Islet of Langerhans (tissue), 1 donor: ENCODE results near the gene SLC5A10.
"Not testable (repeated sequence)": the region's sequence is repeated elsewhere in the genome, so short reads cannot be mapped to it uniquely, and the experiment has no call there.

Source experiments
- FAIRE-seq: peaks from one replicate; lab custom pipeline; 2011; peaks lifted over from hg19 to GRCh38; lab: Jason Lieb, UNC

Gene SLC5A10

DNA sequence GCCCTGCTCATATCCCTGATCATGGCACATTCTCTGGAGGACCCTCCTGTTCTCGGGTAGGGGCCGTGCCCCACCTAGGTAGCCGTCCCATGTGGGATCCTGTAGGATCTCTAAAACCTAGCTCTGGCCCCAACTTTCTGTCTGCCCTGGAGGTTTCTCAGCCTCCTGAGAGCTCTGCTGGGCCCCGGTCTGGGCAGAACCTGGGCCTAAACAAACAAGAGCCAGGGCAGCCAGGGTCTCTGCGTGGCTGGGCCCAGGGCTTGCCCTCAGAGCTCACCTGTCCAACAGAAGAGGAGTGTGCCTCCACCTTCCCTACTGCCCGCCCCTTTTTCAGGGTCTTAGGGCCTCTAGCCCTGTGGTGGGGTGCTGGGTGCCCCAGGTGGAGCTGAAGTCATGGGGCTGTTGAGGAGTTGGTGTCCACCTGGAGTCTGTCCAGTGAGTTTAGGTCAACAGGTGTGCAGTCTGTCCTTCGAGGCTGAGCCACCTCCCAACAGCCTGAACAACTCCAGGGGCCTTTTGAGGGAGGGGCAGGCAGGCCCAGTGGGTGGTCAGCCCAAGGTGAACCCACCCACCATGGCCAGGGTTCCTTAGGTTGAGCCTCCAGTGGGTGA lies 69.2 kb downstream of the SLC5A10 start:
- not testable (repeated sequence) for FAIRE-seq

DNA sequence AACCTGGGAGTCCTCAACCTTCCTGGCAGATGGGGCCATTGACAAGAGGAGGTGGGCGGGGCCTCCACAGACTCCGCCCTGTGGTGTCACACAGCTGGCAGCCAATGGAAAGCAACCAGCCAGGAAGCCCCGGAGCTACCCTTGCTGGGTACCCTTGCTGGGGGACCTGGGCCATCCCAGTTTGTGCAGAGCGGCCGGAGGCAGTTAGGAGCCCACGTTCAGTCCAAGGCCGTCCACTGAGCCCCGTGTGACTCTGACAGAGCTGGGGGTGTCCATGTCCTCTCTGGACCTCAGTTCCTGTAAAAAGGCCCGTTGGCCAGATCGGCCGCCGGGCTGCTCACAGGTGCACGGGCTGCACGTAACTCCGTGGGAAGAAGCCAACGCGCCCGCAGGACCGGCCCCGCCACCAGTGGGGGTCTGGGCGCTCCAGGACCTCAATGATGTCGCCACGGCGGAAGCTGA lies 69.7 kb downstream of the SLC5A10 start:
- no peak for FAIRE-seq

DNA sequence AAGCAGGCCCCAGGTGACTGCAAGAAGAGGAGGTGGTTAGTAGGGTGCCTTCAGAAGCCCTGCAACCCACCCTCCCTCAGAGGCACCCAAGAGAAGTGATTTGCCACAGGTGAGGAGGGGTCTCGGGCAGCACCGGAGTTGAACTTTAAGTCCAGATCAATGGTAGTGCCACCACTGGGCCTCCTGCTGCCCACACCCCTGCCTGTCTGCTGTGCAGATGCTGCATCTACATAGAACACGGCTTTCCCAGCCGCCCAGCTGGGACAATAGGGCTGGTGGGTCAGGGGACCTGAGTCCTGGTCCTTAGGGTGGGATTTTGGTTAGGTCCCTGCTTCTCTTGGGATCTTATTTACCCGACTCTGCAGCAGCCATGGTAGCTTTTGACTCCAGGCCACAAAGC lies 70.2 kb downstream of the SLC5A10 start:
- FAIRE-seq: no peak

DNA sequence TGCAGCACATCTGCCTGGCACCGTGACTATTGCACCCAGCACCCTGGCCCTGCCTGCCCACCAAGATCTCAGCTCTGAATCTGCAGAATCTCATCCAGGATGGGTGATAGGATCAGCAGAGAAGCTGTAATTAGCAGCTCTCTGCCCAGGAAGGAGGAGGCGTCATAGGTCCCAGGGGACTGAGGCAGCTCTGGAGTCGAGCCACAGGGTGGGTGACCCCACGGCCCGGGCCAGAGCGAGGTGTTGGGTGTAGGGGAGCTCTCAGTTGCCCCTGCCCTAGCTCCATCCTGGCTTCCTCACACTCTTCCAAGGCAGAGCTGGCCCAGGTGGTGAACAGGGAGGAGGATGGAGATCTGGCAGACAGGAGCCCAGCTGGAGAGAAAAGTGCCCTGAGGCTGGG lies 70.8 kb downstream of the SLC5A10 start:
- no peak for FAIRE-seq

DNA sequence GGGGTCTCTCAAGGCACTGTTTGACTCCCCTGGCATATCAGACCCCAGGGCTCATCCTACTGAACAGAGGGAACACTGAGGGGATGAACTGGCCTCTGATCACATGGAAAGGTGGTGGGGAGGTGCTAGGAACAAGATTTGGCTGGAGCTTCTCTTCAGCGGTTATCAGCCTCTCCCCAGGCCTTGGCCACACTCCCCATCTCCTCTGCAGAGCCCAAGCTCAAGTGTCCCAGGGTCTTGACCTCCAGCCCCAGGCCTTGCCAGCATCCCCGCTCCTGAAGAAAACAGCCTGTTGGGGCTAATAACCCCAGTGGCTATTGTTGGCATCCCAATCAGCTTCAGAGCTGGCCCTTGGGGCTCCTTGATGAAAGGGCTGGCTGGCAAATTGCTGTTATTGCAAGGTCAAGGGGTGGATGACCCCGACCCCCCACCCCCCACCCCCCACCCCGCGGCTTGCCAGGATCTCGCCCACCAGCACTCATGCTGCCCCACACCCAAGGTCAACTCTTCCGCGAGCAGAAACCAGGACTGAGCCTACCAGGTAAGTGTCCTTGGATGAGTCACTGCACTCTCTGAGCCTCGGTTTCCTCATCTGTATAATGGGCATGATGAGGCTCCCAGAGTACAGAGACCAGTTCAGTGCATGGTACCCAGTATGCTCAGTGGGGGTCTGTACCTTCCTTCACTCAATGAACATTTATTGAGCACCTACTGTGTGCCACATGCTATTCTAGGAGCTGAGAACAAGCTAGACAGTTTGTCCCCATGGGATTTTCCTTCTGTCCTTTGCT lies 71.4 kb downstream of the SLC5A10 start:
- FAIRE-seq: no peak

DNA sequence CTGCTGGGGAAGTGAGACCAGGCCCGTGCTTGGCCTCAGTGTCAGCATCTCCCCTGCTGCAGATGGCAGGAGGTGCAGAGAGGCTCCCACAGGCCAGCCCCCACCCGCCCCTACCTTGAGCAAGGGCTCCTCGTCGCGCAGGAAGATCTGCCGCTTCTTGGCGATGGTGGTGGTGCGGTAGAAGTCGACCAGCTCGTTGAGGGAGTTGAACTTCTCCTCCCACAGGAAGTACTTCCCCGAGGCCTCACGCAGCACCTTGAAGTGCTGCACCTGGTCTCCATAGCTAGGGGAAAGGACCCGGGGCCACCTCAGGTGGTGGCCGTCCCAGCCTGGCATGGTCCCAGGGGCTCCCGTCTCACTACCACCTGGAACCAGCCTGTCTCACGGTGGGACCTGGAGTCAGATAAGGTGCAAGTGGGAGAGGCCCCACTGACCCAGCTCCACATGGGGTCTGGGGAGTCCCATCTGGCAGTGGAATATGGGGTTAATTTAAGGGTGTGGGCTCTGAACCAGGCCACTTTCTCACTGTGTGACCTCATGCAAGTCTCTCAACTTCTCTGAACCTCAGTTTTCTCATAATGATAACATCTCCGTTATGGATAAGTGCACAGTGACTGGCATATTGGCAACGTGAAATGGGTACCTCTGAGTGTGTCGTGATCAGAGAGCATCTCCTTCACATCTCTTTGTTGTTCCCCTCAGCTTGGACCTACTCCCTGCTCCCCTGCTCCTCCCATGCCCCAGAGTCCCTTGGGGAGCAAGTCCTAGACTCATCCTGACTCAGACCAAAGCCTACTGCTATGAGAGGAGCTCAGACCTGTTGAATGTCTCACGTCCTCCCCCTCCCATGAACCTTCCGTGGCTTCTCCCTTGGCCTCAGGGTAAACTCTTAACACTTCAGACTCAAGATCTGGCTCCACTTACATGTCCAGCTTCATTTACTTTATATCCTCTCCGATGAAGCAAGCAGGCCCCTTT lies 72.4 kb downstream of the SLC5A10 start:
- FAIRE-seq: no peak

DNA sequence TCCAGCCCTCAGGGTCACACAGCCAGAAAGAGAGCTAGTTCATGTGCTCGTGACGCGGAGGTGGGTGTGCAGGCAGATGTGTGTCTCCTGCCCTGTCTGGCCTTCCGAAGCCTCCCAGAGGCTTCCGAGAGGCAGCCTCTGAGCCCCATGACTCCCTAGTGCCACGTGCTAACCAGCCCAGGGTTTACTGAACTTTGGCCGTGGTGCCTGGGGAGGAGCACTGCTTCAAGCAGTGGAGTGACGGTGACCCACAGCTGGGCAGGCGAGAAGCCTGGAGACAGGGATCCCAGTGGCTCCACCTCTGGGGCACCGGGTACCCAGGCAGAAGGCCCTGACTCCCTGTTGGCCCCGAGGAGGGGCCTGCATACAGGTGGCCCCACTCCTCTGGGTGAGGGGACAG lies 76.7 kb downstream of the SLC5A10 start:
- FAIRE-seq: not testable (repeated sequence)

DNA sequence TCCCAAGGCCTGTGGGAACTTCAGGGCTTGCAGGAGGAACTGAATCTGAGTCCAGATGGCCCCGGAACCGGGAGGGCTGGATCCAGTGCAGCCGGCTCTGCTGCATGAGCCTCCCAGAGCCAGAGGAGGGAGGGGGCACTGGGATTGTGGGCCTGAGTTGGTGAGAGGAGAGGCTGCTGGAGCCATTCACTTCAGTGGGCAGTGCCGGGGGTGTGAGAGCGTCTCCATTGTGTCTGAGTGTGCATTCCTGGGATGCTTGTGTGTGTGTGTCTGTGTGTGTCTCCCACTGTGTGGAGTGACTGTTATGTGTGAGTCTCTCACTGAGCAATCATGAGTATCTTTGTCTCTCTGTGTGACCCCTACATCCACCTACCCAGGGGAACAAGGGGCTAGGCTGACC lies 77.8 kb downstream of the SLC5A10 start:
- not testable (repeated sequence) for FAIRE-seq

DNA sequence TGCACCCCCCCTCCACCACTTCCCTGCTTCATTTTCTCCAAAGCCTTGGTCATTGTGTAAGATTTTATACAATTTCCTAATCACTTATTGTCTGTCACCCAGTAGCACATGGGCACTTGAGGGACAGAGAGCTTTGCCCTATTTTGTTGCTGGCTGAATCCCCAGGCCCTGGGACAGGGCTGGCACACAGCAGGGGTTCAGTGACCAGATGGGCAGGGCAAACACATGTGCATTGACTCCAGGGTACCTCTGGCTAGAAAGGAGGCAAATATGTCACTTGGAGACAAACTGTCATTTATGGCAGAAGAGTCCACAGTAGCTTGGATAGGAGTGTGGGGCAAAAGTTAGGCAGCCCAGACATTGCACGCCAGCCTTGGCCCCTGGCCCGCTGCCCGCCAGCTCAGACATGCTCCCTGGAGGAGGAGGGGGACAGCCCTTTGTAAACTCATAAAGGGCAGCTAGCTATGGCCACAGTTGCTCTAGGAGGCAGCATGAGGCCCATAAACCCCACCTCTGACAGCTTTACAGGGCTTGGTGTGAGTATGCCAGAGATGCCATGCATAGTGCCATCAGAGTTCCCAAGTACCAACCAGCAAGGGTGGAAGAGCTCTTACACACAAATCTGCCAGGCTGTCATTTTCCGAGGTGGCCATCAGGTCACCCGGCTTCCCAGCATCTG lies 78.9 kb downstream of the SLC5A10 start:
- not testable (repeated sequence) for FAIRE-seq

DNA sequence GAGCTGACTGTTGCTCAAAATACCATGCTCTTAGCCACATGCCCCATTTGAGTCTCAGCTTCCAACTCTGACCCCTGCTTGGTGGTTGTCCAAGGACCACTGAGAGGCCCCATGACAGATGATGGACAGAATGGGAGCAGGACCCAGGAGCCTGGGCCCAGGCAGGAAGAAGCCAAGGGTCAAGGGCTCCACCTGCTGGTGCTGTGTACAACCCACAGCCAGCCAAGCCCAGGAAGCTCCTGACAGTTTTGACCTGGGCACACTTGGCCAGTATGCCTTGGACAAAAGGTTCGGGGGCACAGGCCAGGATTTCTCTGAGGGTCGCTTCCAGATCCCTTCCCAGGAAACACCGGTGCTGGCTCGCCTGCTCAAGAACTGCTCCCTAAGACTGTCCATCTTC lies 79.8 kb downstream of the SLC5A10 start:
- not testable (repeated sequence) for FAIRE-seq

DNA sequence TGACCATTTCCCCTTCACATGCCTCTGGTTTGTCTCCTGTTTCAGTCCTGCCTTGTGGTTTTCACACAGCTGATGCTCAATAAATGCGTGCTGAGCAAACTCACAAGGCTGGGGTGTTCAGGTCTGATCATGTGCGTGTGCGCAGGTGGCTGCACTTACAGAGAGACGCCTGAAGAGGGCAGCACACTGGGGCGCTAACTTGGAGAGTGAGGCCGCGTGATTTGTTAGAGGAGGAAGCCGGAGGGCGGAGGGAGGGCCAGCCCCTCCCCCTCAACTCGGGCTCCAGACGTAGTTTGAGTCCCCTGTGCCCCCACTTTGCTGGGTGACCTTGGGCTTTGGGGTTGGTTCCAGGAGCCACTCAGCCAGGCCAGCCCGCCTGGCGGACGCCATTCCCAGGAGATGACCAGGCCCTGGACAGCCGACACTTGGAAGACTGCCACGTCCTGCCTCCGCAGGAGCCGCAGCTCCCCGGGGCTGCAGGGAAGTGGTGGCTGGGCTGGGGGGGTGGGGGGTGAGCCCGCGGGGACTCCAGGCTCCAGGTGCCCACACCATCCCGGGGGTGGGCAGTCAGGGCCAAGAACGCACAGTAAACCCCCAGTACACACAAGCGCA lies 80.5 kb downstream of the SLC5A10 start:
- peak; percentile 45 for FAIRE-seq

DNA sequence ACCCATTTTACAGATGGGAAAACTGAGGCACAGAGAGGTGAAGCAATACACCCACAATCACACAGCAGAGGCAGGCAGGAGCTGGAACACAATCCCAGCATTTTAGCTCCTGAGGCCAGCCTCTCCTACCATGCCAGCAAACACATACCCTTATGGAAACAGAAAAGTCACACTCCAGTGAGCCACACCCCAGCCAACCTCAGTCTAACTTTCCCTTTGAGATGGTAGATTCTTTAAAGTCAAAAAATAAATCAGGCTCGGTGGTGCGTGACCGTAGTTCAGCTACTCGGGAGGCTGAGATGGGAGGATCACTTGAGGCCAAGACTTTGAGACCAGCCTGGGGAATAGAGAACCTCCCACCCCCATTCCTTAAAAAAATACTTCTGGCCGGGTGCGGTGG lies 84.2 kb downstream of the SLC5A10 start:
- FAIRE-seq: not testable (repeated sequence)

DNA sequence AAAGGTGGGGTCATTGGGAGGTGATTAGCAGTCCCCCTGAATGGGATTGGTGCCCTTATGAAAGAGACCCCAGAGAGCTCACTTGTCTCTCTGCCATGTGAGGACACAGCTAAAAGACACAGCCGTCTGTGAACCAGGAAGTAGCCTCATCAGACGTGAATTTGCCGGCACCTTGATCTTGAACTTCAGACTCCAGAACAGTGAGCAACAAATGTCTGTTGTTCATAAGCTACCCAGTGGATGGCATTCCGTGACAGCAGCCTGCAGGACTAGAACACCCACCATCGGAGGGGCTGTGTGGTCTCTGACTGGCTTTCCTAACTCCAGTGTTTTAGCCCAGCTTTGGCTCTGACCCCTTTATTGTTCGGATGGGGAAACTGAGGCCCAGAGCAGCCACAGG lies 85.6 kb downstream of the SLC5A10 start:
- FAIRE-seq: not testable (repeated sequence)

DNA sequence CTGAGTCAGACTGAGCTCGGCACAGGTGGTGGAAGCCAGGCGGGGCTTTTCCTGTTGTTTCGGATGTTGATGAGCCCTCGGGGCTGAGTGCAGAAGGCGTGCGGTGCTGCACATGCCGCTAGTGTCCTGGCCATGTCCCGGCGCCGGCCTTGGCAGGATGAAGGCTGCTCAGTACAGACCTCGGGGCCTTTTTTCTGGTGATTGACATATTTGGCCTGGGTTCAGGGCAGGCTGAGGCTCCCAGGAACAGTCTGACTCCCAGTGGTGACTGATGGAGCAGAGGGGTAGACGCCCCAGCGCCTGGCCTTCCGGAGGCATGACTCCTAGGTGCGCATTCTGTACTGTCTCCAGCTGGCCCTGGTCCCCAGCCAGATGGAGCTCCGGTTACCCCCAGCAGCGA lies 86.0 kb downstream of the SLC5A10 start:
- not testable (repeated sequence) for FAIRE-seq

DNA sequence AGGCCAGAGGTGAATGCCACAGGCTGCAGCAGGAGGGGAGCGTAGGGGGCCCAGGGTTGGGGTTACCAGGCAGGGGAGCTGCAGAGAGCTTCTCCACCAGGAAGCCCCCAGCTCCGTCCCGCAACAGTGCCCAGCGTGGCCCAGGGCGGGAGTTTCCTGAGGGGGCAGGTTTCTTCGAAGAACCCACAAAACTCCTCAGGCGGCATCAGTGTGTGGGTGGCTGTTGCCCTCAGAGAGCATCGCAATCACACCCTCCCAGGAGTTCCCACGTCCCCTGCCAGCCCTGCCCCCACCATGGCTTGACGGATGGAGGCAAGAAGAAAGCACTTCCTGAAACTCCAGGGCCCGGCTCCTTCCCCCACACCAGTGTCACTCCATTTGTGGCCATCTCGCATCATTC lies 86.8 kb downstream of the SLC5A10 start:
- not testable (repeated sequence) for FAIRE-seq

DNA sequence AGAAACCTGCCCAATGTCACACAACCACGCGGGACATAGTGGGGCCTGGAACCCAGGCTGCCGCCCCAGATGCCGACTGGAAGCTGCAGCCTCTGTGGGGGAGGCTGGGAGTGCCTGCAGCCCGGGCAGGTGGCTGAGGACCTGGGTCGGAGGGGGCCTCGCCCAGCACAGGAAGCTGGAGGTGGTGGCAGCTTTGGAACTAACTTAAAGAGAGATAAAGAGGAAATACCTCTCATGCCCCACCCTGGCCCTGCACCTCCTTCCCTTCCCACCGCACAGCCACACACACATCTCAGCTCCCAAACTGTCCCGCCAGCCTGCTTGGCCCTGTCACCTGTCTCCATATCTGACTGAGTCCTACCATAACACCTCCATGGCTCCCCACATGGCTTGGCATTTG lies 88.4 kb downstream of the SLC5A10 start:
- FAIRE-seq: not testable (repeated sequence)

DNA sequence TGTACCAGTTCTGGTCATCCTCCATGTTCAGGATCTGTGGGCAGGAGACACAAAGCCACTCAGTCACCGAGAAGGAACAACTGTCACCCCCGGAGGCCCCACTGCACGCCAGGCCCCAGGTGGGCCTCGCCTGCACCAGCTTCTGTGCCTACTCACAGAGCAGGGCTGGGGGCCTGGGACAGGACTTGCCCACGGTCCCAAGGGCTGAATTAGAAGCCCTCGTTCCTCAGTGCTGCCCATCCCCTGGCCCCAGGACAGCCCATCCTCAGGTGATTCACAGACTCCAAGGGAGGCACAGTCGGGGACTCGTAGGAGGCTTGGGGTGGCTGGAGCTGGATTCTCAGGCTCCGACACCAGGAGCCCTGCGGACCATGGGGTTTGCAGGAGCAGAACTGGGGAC lies 89.9 kb downstream of the SLC5A10 start:
- FAIRE-seq: not testable (repeated sequence)

DNA sequence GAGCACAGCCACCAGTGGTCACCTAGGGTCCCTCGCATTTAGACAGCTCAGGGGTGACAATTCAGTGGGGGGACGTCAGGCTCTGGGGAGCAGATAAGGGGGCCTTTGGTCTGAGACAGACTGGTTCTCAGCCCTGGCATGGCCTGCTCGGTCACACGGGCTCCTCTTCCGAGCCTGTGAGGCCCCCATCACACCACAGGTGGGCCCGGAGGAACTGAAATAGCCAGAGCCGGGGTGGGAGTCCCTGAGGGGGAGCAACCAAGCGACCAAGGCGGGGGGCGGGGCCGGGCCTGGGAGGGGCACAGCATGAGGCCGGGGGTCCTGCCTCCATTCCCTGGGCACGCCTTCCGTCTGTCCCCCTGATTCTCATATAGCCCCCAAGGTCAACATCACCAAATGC lies 90.4 kb downstream of the SLC5A10 start:
- FAIRE-seq: not testable (repeated sequence)

DNA sequence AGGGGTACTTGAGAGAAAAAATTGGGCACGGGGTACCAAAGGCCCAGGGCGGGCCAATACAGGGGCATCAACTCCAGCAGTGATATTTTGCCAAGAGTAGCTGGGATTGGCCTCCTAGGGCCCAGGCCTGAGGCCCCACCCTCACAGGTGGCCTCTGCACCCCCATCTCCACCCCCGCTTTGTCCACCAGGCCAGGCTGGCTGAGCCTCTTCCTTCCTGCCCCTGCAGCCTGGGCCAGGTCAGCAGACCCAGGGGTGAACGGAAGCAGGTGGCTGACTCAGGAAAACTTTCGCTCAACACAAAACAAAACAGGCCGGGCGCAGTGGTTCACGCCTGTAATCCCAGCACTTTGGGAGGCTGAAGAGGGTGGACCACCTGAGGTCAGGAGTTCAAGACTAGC lies 91.1 kb downstream of the SLC5A10 start:
- FAIRE-seq: not testable (repeated sequence)

DNA sequence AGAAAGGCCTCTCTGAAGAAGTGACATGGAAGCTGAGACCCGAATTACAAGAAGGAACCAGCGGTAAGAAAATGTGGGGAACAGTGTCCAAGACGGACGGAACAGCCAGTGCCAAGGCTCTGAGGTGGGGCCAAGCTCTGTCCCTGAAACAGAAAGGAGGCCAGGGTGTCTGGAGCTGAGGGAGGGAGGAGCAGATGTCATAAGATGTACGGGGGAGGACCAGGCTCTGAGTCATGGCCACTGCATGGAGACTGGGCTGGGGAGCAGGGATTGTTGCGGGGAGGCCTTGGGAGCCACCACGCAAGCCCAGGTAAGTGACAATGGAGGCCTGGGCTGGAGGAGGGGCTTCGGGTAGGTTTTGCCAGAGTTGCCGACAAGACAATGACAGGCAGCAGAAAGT lies 92.7 kb downstream of the SLC5A10 start:
- FAIRE-seq: not testable (repeated sequence)

DNA sequence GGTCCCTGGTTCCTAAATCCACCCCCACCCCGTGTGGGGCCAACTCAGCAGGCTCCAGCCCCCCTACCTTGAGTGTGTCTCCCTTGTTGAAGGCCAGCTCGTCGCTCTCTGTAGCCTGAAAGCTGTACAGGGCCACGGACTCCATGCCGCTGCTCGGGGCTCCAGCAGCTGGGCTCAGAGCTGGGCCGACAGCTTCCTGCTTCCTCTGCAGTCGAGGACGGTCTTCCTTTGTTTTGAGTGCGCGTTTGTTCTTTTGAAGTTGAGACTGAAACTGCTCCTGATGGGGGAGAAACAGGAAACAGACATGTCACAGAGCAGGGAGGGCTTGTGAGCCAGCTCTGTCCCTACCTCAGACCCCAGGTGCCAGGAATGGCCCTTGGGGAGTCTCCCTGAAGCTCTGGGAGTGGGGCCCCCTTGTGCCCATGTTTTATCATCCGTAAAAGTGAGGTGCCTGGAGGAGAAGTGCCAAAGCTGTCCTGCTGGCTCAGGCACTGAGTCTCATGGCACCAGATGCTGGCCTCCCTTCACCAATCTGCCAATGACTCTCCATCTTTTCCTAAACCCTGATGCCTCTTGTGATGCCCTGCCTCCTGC lies 94.9 kb downstream of the SLC5A10 start, which contains the start of gene GRAP:
Gene GRAP (minus strand): TSS at position 176 of the 594 bp plus-strand sequence. CDS start 31 bp downstream, at position 145.
- not testable (repeated sequence) for FAIRE-seq
